ENCODE data around the gene TSPYL4. TPM values are rescaled to one million over a fixed set of nuclear protein-coding genes. Genes with fewer than 3 reads are reported as not detected.

The TSPYL4 gene
- total RNA-seq, 1 experiment from 2014 or later, result 15.0 TPM

DNA sequence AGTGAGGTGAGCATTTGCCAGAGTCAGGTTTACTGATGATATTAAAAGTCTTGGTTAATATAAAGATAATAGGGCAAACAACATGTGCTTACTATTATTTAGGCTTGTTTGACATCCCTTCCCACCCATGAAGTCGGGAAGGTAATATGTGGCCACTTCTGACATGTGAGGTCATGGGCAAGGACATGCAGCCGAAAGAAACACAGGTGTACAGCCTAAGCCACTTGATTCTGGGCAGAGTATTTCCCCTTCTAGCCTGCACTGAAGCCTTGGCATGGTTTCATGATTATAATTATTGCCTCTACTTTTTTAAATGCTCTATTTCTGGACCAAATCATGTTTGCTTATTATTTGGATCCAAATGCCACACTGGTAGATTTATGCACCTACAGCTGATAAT lies 52.3 kb downstream of the TSPYL4 start:
- TF ChIP-seq, protein P1, sequence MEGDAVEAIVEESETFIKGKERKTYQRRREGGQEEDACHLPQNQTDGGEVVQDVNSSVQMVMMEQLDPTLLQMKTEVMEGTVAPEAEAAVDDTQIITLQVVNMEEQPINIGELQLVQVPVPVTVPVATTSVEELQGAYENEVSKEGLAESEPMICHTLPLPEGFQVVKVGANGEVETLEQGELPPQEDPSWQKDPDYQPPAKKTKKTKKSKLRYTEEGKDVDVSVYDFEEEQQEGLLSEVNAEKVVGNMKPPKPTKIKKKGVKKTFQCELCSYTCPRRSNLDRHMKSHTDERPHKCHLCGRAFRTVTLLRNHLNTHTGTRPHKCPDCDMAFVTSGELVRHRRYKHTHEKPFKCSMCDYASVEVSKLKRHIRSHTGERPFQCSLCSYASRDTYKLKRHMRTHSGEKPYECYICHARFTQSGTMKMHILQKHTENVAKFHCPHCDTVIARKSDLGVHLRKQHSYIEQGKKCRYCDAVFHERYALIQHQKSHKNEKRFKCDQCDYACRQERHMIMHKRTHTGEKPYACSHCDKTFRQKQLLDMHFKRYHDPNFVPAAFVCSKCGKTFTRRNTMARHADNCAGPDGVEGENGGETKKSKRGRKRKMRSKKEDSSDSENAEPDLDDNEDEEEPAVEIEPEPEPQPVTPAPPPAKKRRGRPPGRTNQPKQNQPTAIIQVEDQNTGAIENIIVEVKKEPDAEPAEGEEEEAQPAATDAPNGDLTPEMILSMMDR (IDR thresholded peaks at IDR 0.05; ENCODE audit: unreplicated experiment), result no peak
- H3K36me3 Mint-ChIP-seq (ENCODE audit: insufficient read depth, unreplicated experiment), result no peaks in the 10 kb centered on the region
- CTCF ChIA-PET, result no interaction called here
- H3K9me3 Mint-ChIP-seq (ENCODE audit: low read depth, unreplicated experiment), result no peaks in the 10 kb centered on the region
- H3K27ac Mint-ChIP-seq (ENCODE audit: unreplicated experiment), result no peak overlapping the region
- BruUV-seq (replicated peaks), result no TSS peak
- no peak overlapping the region for H3K4me3 Mint-ChIP-seq (ENCODE audit: low read depth, unreplicated experiment)
- H3K4me1 Mint-ChIP-seq (ENCODE audit: low read depth, unreplicated experiment), result no peaks in the 10 kb centered on the region
- intact Hi-C loops (cut with micrococcal nuclease; ENCODE audit: unreplicated experiment), result no loop called here
- no peak for DNase-seq
- no peaks in the 10 kb centered on the region for H3K27me3 Mint-ChIP-seq (ENCODE audit: unreplicated experiment)

DNA sequence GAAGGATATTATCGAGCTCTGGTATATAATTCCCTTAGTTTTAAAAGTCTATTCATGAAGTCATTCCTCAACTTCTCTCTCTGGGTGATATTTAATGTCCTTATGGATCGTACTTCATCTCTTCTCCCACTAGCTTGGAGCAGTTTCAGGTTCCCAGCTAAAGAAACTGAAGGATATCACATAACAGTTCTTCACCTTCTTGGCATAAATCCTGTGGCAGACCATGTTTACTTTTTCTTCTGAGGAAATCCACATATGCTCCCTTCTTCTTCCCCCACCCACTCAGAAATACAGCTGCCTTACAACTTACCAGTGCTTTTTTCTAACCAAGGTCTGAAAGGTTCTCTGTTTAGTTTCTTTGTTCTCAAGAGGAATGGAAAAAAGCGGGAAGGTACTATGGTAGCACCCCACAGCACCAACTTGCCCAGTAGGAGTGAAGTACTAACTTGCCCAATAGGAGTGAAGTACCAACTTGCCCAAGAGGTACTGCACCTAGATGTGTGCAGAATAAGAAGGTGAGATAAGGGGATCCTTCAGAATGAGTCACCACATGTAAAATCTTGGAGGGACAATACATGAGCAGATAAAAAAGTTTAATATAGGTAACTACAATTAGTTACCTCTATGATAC lies 53.1 kb downstream of the TSPYL4 start:
- intact Hi-C loops (cut with micrococcal nuclease; ENCODE audit: unreplicated experiment), result no loop called here
- Mint-ChIP-seq H3K36me3 (ENCODE audit: insufficient read depth, unreplicated experiment) (no peaks in the 10 kb centered on the region), H3K4me3 (ENCODE audit: low read depth, unreplicated experiment) (no peak overlapping the region), H3K9me3 (ENCODE audit: low read depth, unreplicated experiment) (no peaks in the 10 kb centered on the region), H3K27me3 (ENCODE audit: unreplicated experiment) (no peaks in the 10 kb centered on the region), H3K4me1 (ENCODE audit: low read depth, unreplicated experiment) (no peaks in the 10 kb centered on the region), H3K27ac (ENCODE audit: unreplicated experiment) (no peak overlapping the region)
- no TSS peak for BruUV-seq (replicated peaks)
- no peak for DNase-seq
- CTCF ChIA-PET, result no interaction called here
- TF ChIP-seq, protein P1 (IDR thresholded peaks at IDR 0.05; ENCODE audit: unreplicated experiment), result no peak

Other genes with a start within 250 kb of the TSPYL4 start
- 21.1 and 21.2 TPM in 2 replicates for gene FRK, start 193.2 kb downstream of the TSPYL4 start, total RNA-seq (2022)
- gene NT5DC1, start 153.2 kb downstream of the TSPYL4 start, total RNA-seq (2022), result 45.2 and 61.9 TPM in 2 replicates
- gene COL10A1, start 127.9 kb downstream of the TSPYL4 start, total RNA-seq (2022), result not detected in 2 replicates
- gene TSPYL1, start 25.9 kb upstream of the TSPYL4 start, total RNA-seq (2022), result 78.4 and 79.0 TPM in 2 replicates
- gene DSE, start 116.9 kb upstream of the TSPYL4 start, total RNA-seq (2022), result 28.6 and 43.8 TPM in 2 replicates
- gene CALHM6, start 207.3 kb upstream of the TSPYL4 start, total RNA-seq (2022), result 1.4 TPM in 1 of 2 replicates, not detected in the other

Data from Calu3 (cell line).